Measurements from ENCODE around the gene MSANTD7.

- no peak for TF ChIP-seq CTCF (conservative IDR thresholded peaks at IDR 0.05 in 1 of 2, IDR thresholded peaks at IDR 0.05 in 1 of 2; ENCODE audit: low read depth in 1 of 2, low read length in 2 of 2)
- no peak for TF ChIP-seq EZH2 (IDR thresholded peaks at IDR 0.05; ENCODE audit: low read length, missing control alignments)
These were observed 14.1 kb downstream of the MSANTD7 start for GRCh38 chr10:14852236-14852635.
